ENCODE measurements around the gene FOSL2. TPM values are rescaled to one million over a fixed set of nuclear protein-coding genes. Genes with fewer than 3 reads are reported as not detected.

FOSL2 gene
- polyA plus RNA-seq, 1 donor (not counting 4 experiments of a cell fraction or from before 2014, with no cell fraction given): 24.1 TPM

- no peak for FAIRE-seq
- H3K79me2 ChIP-seq (ENCODE audit: control insufficient read depth, insufficient read depth, low read length): peaks cover 37% of the 10 kb centered on the region
- H4K20me1 ChIP-seq (ENCODE audit: control insufficient read depth, extremely low read depth, insufficient read depth, low read length): no peaks in the 10 kb centered on the region
- H3K4me3 ChIP-seq (ENCODE audit: control insufficient read depth in 2 of 3, extremely low read depth in 1 of 3, insufficient read depth in 2 of 3, low read depth in 1 of 3, low read length in 3 of 3): peak overlapping the region; percentile 79 to 94 (median 79)
- no peaks in the 10 kb centered on the region for H3K27me3 ChIP-seq (ENCODE audit: control insufficient read depth, extremely low read depth, insufficient read depth, low read length)
- no peaks in the 10 kb centered on the region for H3K9me1 ChIP-seq (ENCODE audit: control insufficient read depth, extremely low read depth, insufficient read depth, low read length)
- no peaks in the 10 kb centered on the region for H3K9me3 ChIP-seq (ENCODE audit: control insufficient read depth, low read depth, low read length)
- H3K4me1 ChIP-seq (ENCODE audit: control insufficient read depth, extremely low read depth, insufficient read depth, low read length): peaks cover 29% of the 10 kb centered on the region
- TF ChIP-seq EZH2 (IDR thresholded peaks at IDR 0.05; ENCODE audit: low read length): no peak
- TF ChIP-seq, protein P1, sequence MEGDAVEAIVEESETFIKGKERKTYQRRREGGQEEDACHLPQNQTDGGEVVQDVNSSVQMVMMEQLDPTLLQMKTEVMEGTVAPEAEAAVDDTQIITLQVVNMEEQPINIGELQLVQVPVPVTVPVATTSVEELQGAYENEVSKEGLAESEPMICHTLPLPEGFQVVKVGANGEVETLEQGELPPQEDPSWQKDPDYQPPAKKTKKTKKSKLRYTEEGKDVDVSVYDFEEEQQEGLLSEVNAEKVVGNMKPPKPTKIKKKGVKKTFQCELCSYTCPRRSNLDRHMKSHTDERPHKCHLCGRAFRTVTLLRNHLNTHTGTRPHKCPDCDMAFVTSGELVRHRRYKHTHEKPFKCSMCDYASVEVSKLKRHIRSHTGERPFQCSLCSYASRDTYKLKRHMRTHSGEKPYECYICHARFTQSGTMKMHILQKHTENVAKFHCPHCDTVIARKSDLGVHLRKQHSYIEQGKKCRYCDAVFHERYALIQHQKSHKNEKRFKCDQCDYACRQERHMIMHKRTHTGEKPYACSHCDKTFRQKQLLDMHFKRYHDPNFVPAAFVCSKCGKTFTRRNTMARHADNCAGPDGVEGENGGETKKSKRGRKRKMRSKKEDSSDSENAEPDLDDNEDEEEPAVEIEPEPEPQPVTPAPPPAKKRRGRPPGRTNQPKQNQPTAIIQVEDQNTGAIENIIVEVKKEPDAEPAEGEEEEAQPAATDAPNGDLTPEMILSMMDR (optimal IDR thresholded peaks at IDR 0.05 in 1 of 3, IDR thresholded peaks at IDR 0.05 in 1 of 3, conservative IDR thresholded peaks at IDR 0.05 in 1 of 3; ENCODE audit: extremely low read depth in 1 of 3, insufficient read depth in 2 of 3, low read length in 3 of 3): peak in 1 of 3 experiments; percentile 28
- H3K9ac ChIP-seq (ENCODE audit: control insufficient read depth, extremely low read depth, insufficient read depth, low read length): peak overlapping the region; percentile 88
- dilution Hi-C loops (cut with MboI; ENCODE audit: extremely low pct_ligation_motif_present, low sequenced_read_pairs): no loop called here
- H3K36me3 ChIP-seq (ENCODE audit: control insufficient read depth in 2 of 2, extremely low read depth in 1 of 2, insufficient read depth in 2 of 2, low read length in 2 of 2): no peaks in the 10 kb centered on the region
- H3K4me2 ChIP-seq (ENCODE audit: control insufficient read depth, extremely low read depth, insufficient read depth, low read depth, low read length): peak overlapping the region; percentile 97
- H3K27ac ChIP-seq (ENCODE audit: control insufficient read depth, insufficient read depth, low read length): peak overlapping the region; percentile 89
- H2AFZ ChIP-seq (ENCODE audit: control insufficient read depth, low read length): peak overlapping the region; percentile 70
- DNase-seq (ENCODE audit: low read depth, low spot score): peak; percentile 61
These were observed 928 bp upstream of the FOSL2 start for GRCh38 chr2:28391564-28392296.

DNA sequence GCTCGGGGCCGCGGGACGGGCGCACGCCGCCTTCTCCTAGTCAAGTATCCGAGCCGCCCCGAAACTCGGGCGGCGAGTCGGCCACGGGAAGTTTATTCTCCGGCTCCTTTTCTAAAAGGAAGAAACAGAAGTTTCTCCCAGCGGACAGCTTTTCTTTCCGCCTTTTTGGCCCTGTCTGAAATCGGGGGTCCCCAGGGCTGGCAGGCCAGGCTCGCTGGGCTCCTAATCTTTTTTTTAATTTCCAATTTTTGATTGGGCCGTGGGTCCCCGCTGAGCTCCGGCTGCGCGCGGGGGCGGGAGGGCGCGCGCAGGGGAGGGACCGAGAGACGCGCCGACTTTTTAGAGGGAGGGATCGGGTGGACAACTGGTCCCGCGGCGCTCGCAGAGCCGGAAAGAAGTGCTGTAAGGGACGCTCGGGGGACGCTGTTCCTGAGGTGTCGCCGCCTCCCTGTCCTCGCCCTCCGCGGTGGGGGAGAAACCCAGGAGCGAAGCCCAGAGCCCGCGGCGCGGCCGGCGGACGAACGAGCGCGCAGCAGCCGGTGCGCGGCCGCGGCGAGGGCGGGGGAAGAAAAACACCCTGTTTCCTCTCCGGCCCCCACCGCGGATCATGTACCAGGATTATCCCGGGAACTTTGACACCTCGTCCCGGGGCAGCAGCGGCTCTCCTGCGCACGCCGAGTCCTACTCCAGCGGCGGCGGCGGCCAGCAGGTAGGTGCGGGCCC is 617 bp downstream of the FOSL2 start:
- Histone ChIP-seq H3K27ac (ENCODE audit: control insufficient read depth, insufficient read depth, low read length) (peak overlapping the region; percentile 89), H3K4me3 (ENCODE audit: control insufficient read depth in 2 of 3, extremely low read depth in 1 of 3, insufficient read depth in 2 of 3, low read depth in 1 of 3, low read length in 3 of 3) (peak overlapping the region; percentile 77 to 94 (median 79)), H3K27me3 (ENCODE audit: control insufficient read depth, extremely low read depth, insufficient read depth, low read length) (no peaks in the 10 kb centered on the region), H3K4me1 (ENCODE audit: control insufficient read depth, extremely low read depth, insufficient read depth, low read length) (peaks cover 33% of the 10 kb centered on the region), H3K36me3 (ENCODE audit: control insufficient read depth in 2 of 2, extremely low read depth in 1 of 2, insufficient read depth in 2 of 2, low read length in 2 of 2) (peaks cover 0 to 8% of the 10 kb centered on the region in 2 experiments), H2AFZ (ENCODE audit: control insufficient read depth, low read length) (no peak overlapping the region), H3K9ac (ENCODE audit: control insufficient read depth, extremely low read depth, insufficient read depth, low read length) (peak overlapping the region; percentile 88), H3K9me3 (ENCODE audit: control insufficient read depth, low read depth, low read length) (no peaks in the 10 kb centered on the region), H4K20me1 (ENCODE audit: control insufficient read depth, extremely low read depth, insufficient read depth, low read length) (no peaks in the 10 kb centered on the region), H3K4me2 (ENCODE audit: control insufficient read depth, extremely low read depth, insufficient read depth, low read depth, low read length) (peak overlapping the region; percentile 61), H3K79me2 (ENCODE audit: control insufficient read depth, insufficient read depth, low read length) (peaks cover 52% of the 10 kb centered on the region), H3K9me1 (ENCODE audit: control insufficient read depth, extremely low read depth, insufficient read depth, low read length) (no peaks in the 10 kb centered on the region)
- DNase-seq (ENCODE audit: low read depth, low spot score): no peak
- dilution Hi-C loops (cut with MboI; ENCODE audit: extremely low pct_ligation_motif_present, low sequenced_read_pairs): no loop called here
- no peak for FAIRE-seq
- TF ChIP-seq EZH2 (IDR thresholded peaks at IDR 0.05; ENCODE audit: low read length): no peak
- TF ChIP-seq, protein P1 (optimal IDR thresholded peaks at IDR 0.05 in 1 of 3, IDR thresholded peaks at IDR 0.05 in 1 of 3, conservative IDR thresholded peaks at IDR 0.05 in 1 of 3; ENCODE audit: extremely low read depth in 1 of 3, insufficient read depth in 2 of 3, low read length in 3 of 3): no peak
